ENCODE measurements around the gene COX8A. TPM values are rescaled to one million over a fixed set of nuclear protein-coding genes. Genes with fewer than 3 reads are reported as not detected.

COX8A gene
- total and polyA plus RNA-seq, 2 of the 8 experiments (the other 6 are each of a cell fraction or from before 2014, with no cell fraction given): 365 to 1,720 TPM

DNA sequence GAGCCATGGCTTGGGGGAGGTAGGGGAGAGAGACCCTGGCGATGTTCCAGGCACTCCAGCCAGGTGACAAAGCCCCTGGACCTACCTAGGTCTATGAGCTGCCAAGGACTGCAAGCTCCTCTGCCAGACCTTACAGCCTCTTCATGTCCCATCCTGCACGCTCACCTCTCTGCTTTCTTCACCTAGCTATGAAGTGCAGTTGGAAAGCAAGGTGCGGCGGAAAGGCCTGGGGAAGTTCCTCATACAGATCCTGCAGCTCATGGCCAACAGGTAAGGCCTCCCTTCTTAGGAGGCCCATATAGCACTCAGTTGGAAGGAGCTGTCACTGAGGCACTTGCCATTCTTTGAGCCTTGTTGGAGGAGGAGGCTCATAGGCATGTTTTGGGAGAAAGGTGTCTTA lies 21.9 kb upstream of the COX8A start (continued):
- no peak for TF ChIP-seq GTF2F1 (IDR thresholded peaks at IDR 0.05; ENCODE audit: borderline replicate concordance, low read depth, low read length)
- no peak for TF ChIP-seq JUND (IDR thresholded peaks at IDR 0.05; ENCODE audit: low read length)
- TF ChIP-seq BCL11A (IDR thresholded peaks at IDR 0.05; ENCODE audit: low read depth in 2 of 2, low read length in 2 of 2): no peak
- no peak for TF ChIP-seq SUZ12 (IDR thresholded peaks at IDR 0.05; ENCODE audit: low read length)
- no peak for TF ChIP-seq BRCA1 (IDR thresholded peaks at IDR 0.05; ENCODE audit: low read depth, low read length)
- TF ChIP-seq EZH2 (IDR thresholded peaks at IDR 0.05; ENCODE audit: low read depth, low read length, severe bottlenecking): no peak
- TF ChIP-seq BACH1 (IDR thresholded peaks at IDR 0.05; ENCODE audit: low read length): no peak
- TF ChIP-seq CBX8 (IDR thresholded peaks at IDR 0.05; ENCODE audit: borderline replicate concordance, low read depth, low read length): no peak
